Measurements from ENCODE around the gene TMEM9. TPM values are rescaled to one million over a fixed set of nuclear protein-coding genes. Genes with fewer than 3 reads are reported as not detected.

Gene TMEM9
- total and polyA plus RNA-seq, 9 of the 15 experiments (the other 6 are each of a cell fraction or from before 2014, with no cell fraction given), result 30.4 to 107 (median 67.6) TPM

DNA sequence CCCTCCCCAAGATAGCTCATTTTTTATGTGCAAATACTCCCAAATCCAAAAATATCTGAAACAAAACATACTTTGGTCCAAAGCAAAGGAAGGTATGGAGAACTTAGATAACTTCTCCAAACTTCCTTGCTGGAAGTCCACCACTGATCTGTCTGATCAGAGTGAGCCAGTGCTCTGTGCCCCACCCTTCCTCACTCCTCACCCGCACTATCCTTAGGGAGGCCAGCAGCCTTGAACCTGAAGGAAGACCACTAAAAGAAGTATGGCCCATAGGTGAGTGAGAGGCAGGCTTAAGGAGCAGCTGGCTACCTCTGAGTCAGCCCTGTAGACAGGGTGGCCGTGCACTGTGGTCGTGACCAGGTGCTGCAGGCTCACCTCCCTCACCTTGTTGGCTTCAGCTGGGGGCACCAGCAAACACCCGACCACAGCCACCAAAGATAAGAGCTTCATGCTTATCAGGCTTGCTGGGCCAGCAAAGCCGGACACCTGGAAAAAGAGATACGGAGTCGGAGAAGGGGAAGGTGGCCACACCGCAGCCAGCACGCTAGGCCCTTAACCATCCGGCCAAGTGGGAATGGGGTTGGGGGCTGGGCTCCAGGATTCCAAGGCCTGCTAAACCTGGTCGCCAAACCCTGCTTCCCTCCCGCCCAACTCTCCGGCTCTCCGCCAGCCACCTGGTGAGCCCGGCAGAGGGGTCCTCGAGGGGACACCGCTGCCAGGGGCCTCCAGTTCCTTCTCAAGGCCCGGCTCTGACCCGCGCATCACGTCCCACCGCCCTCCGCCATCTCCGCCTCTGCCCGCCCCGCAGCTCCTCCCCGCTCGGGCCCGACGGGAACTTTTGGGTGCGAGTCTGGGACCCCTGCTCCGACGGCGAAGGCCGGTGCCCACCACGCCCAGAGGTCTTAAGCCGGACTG lies 543 bp downstream of the TMEM9 start (continued):
- TF ChIP-seq, protein P1, sequence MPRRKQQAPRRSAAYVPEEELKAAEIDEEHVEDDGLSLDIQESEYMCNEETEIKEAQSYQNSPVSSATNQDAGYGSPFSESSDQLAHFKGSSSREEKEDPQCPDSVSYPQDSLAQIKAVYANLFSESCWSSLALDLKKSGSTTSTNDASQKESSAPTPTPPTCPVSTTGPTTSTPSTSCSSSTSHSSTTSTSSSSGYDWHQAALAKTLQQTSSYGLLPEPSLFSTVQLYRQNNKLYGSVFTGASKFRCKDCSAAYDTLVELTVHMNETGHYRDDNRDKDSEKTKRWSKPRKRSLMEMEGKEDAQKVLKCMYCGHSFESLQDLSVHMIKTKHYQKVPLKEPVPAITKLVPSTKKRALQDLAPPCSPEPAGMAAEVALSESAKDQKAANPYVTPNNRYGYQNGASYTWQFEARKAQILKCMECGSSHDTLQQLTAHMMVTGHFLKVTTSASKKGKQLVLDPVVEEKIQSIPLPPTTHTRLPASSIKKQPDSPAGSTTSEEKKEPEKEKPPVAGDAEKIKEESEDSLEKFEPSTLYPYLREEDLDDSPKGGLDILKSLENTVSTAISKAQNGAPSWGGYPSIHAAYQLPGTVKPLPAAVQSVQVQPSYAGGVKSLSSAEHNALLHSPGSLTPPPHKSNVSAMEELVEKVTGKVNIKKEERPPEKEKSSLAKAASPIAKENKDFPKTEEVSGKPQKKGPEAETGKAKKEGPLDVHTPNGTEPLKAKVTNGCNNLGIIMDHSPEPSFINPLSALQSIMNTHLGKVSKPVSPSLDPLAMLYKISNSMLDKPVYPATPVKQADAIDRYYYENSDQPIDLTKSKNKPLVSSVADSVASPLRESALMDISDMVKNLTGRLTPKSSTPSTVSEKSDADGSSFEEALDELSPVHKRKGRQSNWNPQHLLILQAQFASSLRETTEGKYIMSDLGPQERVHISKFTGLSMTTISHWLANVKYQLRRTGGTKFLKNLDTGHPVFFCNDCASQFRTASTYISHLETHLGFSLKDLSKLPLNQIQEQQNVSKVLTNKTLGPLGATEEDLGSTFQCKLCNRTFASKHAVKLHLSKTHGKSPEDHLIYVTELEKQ (CRISPR knock-in tag; IDR thresholded peaks at IDR 0.05), result no peak
- TF ChIP-seq, protein P2, sequence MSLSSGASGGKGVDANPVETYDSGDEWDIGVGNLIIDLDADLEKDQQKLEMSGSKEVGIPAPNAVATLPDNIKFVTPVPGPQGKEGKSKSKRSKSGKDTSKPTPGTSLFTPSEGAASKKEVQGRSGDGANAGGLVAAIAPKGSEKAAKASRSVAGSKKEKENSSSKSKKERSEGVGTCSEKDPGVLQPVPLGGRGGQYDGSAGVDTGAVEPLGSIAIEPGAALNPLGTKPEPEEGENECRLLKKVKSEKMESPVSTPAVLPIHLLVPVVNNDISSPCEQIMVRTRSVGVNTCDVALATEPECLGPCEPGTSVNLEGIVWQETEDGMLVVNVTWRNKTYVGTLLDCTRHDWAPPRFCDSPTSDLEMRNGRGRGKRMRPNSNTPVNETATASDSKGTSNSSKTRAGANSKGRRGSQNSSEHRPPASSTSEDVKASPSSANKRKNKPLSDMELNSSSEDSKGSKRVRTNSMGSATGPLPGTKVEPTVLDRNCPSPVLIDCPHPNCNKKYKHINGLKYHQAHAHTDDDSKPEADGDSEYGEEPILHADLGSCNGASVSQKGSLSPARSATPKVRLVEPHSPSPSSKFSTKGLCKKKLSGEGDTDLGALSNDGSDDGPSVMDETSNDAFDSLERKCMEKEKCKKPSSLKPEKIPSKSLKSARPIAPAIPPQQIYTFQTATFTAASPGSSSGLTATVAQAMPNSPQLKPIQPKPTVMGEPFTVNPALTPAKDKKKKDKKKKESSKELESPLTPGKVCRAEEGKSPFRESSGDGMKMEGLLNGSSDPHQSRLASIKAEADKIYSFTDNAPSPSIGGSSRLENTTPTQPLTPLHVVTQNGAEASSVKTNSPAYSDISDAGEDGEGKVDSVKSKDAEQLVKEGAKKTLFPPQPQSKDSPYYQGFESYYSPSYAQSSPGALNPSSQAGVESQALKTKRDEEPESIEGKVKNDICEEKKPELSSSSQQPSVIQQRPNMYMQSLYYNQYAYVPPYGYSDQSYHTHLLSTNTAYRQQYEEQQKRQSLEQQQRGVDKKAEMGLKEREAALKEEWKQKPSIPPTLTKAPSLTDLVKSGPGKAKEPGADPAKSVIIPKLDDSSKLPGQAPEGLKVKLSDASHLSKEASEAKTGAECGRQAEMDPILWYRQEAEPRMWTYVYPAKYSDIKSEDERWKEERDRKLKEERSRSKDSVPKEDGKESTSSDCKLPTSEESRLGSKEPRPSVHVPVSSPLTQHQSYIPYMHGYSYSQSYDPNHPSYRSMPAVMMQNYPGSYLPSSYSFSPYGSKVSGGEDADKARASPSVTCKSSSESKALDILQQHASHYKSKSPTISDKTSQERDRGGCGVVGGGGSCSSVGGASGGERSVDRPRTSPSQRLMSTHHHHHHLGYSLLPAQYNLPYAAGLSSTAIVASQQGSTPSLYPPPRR (CRISPR knock-in tag; IDR thresholded peaks at IDR 0.05; ENCODE audit: borderline replicate concordance), result peak; percentile 66; the same call in 1 of the 2 replicates
- TF ChIP-seq JUNB (CRISPR knock-in tag; conservative IDR thresholded peaks at IDR 0.05), result no peak
- TF ChIP-seq PHF20 (IDR thresholded peaks at IDR 0.05; ENCODE audit: partially characterized antibody), result no peak
- no peak for TF ChIP-seq ZNF644 (tag; IDR thresholded peaks at IDR 0.05; ENCODE audit: low read depth)
- TF ChIP-seq, protein P3, sequence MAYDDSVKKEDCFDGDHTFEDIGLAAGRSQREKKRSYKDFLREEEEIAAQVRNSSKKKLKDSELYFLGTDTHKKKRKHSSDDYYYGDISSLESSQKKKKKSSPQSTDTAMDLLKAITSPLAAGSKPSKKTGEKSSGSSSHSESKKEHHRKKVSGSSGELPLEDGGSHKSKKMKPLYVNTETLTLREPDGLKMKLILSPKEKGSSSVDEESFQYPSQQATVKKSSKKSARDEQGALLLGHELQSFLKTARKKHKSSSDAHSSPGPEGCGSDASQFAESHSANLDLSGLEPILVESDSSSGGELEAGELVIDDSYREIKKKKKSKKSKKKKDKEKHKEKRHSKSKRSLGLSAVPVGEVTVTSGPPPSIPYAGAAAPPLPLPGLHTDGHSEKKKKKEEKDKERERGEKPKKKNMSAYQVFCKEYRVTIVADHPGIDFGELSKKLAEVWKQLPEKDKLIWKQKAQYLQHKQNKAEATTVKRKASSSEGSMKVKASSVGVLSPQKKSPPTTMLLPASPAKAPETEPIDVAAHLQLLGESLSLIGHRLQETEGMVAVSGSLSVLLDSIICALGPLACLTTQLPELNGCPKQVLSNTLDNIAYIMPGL (CRISPR knock-in tag; IDR thresholded peaks at IDR 0.05), result peak; percentile 33; the same call in 1 of the 2 replicates
- peak; percentile 55; the same call in 1 of the 2 replicates for TF ChIP-seq BCOR (IDR thresholded peaks at IDR 0.05)
- no peak for TF ChIP-seq NR3C1 (CRISPR knock-in tag; IDR thresholded peaks at IDR 0.05)
- no peak for TF ChIP-seq MED1 (CRISPR knock-in tag; IDR thresholded peaks at IDR 0.05; ENCODE audit: borderline replicate concordance)
- TF ChIP-seq ZBTB8A (IDR thresholded peaks at IDR 0.05; ENCODE audit: partially characterized antibody), result no peak
- peak; percentile 55 for TF ChIP-seq ETV1 (tag; conservative IDR thresholded peaks at IDR 0.05; ENCODE audit: low read depth)
- peak; percentile 81 to 91 for TF ChIP-seq TRIM24 (IDR thresholded peaks at IDR 0.05)
- TF ChIP-seq STAT5B (CRISPR knock-in tag; IDR thresholded peaks at IDR 0.05), result no peak
- TF ChIP-seq ZKSCAN3 (CRISPR knock-in tag; IDR thresholded peaks at IDR 0.05), result no peak
- TF ChIP-seq TRIM28 (IDR thresholded peaks at IDR 0.05), result no peak

Measured in K562 (cell line).